Natural killer cell (primary cell): ENCODE data around the gene RTBDN. TPM values are rescaled to one million over a fixed set of nuclear protein-coding genes. Genes with fewer than 3 reads are reported as not detected.
A peak's percentile ranks its signal among the peaks of the same experiment; 100 is the strongest.

Experiments used
- ATAC-seq, 3 donors: fragments of 150-1000 bp in 2 of 3; fragments of 200-7000 bp in 1 of 3; cut with Tn5 transposase; 1 replicate in 1 of 3; 2 replicates in 2 of 3; pipeline ENCODE4 v1.10.0; 2021; ENCODE audit warnings: mild to moderate bottlenecking in 2 of 3, moderate library complexity in 2 of 3
- DNase-seq, 2 donors: peaks; one replicate each; pipeline versions ENCODE4 v3.0.0 to v3.0.0-alpha.2; 2013 to 2021; ENCODE audit warnings: mixed read lengths in 1 of 2
- H3K27ac ChIP-seq: one replicate; pipeline ENCODE4 v1.5.1; 2013; ENCODE audit warnings: mild to moderate bottlenecking, low read length
- H3K27me3 ChIP-seq: one replicate; pipeline ENCODE4 v1.6.1; 2013; ENCODE audit warnings: low read length; ENCODE audit not compliant: control insufficient read depth, insufficient read depth
- H3K36me3 ChIP-seq: one replicate; pipeline ENCODE4 v1.6.1; 2013; ENCODE audit warnings: low read length; ENCODE audit not compliant: control insufficient read depth, insufficient read depth
- H3K4me1 ChIP-seq: one replicate; pipeline ENCODE4 v1.6.1; 2013; ENCODE audit warnings: low read length; ENCODE audit not compliant: control insufficient read depth, insufficient read depth
- H3K4me3 ChIP-seq: one replicate; pipeline ENCODE4 v1.5.1; 2013; ENCODE audit warnings: low read length
- H3K9me3 ChIP-seq: one replicate; pipeline ENCODE4 v1.6.1; 2013; ENCODE audit warnings: low read length; ENCODE audit not compliant: control insufficient read depth, insufficient read depth
- H3K27ac Mint-ChIP-seq, 2 donors: one replicate each; pipeline ENCODE4 v1.8.0; 2022; ENCODE audit warnings: mild to moderate bottlenecking in 2 of 2, mixed read lengths in 2 of 2, moderate library complexity in 1 of 2
- H3K27me3 Mint-ChIP-seq, 2 donors: one replicate each; pipeline ENCODE4 v1.8.0; 2022; ENCODE audit warnings: low read depth in 2 of 2, mixed read lengths in 2 of 2
- H3K36me3 Mint-ChIP-seq: one replicate; pipeline ENCODE4 v1.8.0; 2022; ENCODE audit warnings: mixed read lengths
- H3K4me1 Mint-ChIP-seq, 2 donors: one replicate each; pipeline ENCODE4 v1.8.0; 2022; ENCODE audit warnings: mixed read lengths in 2 of 2
- H3K4me3 Mint-ChIP-seq: one replicate; pipeline ENCODE4 v1.8.0; 2022; ENCODE audit warnings: mild to moderate bottlenecking, moderate library complexity, mixed read lengths
- H3K9me3 Mint-ChIP-seq, 2 donors: one replicate each; pipeline ENCODE4 v1.8.0; 2022; ENCODE audit warnings: mixed read lengths in 2 of 2
- CTCF ChIP-seq: fragments of 200-600 bp; IDR thresholded peaks from one replicate; pipeline ENCODE4 v1.8.0; 2022; ENCODE audit warnings: antibody characterized with exemption
- WGBS: methylation state at CpG from one replicate; pipeline ENCODE4 v1.1.7; 2013; ENCODE audit warnings: missing lambda C conversion rate; ENCODE audit not compliant: insufficient coverage; 5-methylcytosine and 5-hydroxymethylcytosine counted together
- intact Hi-C: fragments of 100-400 bp; cut with micrococcal nuclease; formaldehyde crosslinking; loops from one replicate; pipeline ENCODE4 v1.14.2; 2022
- total RNA-seq, 4 donors: library from RNA; stranded (reverse); fragments of 120-200 nt in 1 of 4; gene quantifications; one replicate each; pipeline versions ENCODE4 v1.2.3 to v1.2.4, GENCODE V29; 2013 to 2022

The RTBDN gene
- total RNA-seq, 3 donors from 2014 or later (not counting 1 experiment from before 2014, with no cell fraction given), result not detected

GRCh38 chr19:12789098-12789903 lies 45.1 kb downstream of the RTBDN start:
- H3K27ac ChIP-seq, result peak overlapping the region; percentile 93
- Mint-ChIP-seq H3K4me1 (peaks cover 25 to 35% of the 10 kb centered on the region in 2 donors), H3K27ac (peak overlapping the region; percentile 97 to 99), H3K27me3 (no peaks in the 10 kb centered on the region), H3K36me3 (no peaks in the 10 kb centered on the region), H3K9me3 (no peaks in the 10 kb centered on the region), H3K4me3 (peak overlapping the region; percentile 96)
- peak overlapping the region; percentile 40 for H3K4me3 ChIP-seq
- no peak for TF ChIP-seq CTCF
- ATAC-seq (no peak), DNase-seq (no peak)
- H3K36me3 ChIP-seq, result no peaks in the 10 kb centered on the region
- H3K27me3 ChIP-seq, result no peaks in the 10 kb centered on the region
- H3K9me3 ChIP-seq, result no peaks in the 10 kb centered on the region
- intact Hi-C loops, result loop anchor here (5.0 to 10.0 kb wide), 2 partner anchors 256 to 313 kb away; partner anchors contain the start of gene LYL1
- WGBS, result 2% methylated on average over 46 of the region's 46 CpGs
- peaks cover 57% of the 10 kb centered on the region for H3K4me1 ChIP-seq

- Histone ChIP-seq H3K27me3 (no peaks in the 10 kb centered on the region), H3K4me1 (peaks cover 59% of the 10 kb centered on the region), H3K4me3 (peak overlapping the region; percentile 40), H3K36me3 (no peaks in the 10 kb centered on the region), H3K27ac (peak overlapping the region; percentile 93), H3K9me3 (no peaks in the 10 kb centered on the region)
- peaks cover 19 to 30% of the 10 kb centered on the region in 2 donors for H3K4me1 Mint-ChIP-seq
- no peaks in the 10 kb centered on the region for H3K36me3 Mint-ChIP-seq
- peak overlapping the region; percentile 86 for H3K4me3 Mint-ChIP-seq
- no peak for TF ChIP-seq CTCF
- intact Hi-C loops, result loop anchor here (5.0 to 10.0 kb wide), 2 partner anchors 256 to 314 kb away; partner anchors contain the start of gene LYL1
- WGBS, result 16% methylated on average over 11 of the region's 12 CpGs
- no peak for ATAC-seq
- peak; percentile 51 to 84 for DNase-seq
- peak overlapping the region; percentile 97 to 99 for H3K27ac Mint-ChIP-seq
- no peaks in the 10 kb centered on the region for H3K9me3 Mint-ChIP-seq
- H3K27me3 Mint-ChIP-seq, result no peaks in the 10 kb centered on the region
Measured at GRCh38 chr19:12788682-12789097, 45.7 kb downstream of the RTBDN start.

GRCh38 chr19:12788042-12788681 lies 46.2 kb downstream of the RTBDN start:
- no peaks in the 10 kb centered on the region for H3K9me3 ChIP-seq
- WGBS, result 87% methylated on average over 3 of the region's 4 CpGs
- Mint-ChIP-seq H3K4me1 (peaks cover 19 to 27% of the 10 kb centered on the region in 2 donors), H3K27ac (peak overlapping the region; percentile 97 to 99), H3K9me3 (no peaks in the 10 kb centered on the region), H3K4me3 (no peak overlapping the region), H3K36me3 (no peaks in the 10 kb centered on the region), H3K27me3 (no peaks in the 10 kb centered on the region)
- peaks cover 65% of the 10 kb centered on the region for H3K4me1 ChIP-seq
- peak in 1 of 2 donors; percentile 22 for DNase-seq
- intact Hi-C loops, result loop anchor here (5.0 to 10.0 kb wide), 2 partner anchors 257 to 314 kb away; partner anchors contain the start of gene LYL1
- peak overlapping the region; percentile 93 for H3K27ac ChIP-seq
- no peak for TF ChIP-seq CTCF
- no peak for ATAC-seq
- H3K4me3 ChIP-seq, result no peak overlapping the region
- no peaks in the 10 kb centered on the region for H3K27me3 ChIP-seq
- no peaks in the 10 kb centered on the region for H3K36me3 ChIP-seq
